Nephron progenitor cell (in vitro differentiated cells): ENCODE measurements around the gene CPED1.

Source experiments
- DNase-seq: peaks from one replicate; pipeline ENCODE4 v3.0.0; 2021
- H3K27ac Mint-ChIP-seq: 2 replicates; pipeline ENCODE4 v1.8.0; 2021; ENCODE audit warnings: mild to moderate bottlenecking, moderate library complexity, mixed read lengths
- H3K27me3 Mint-ChIP-seq: 2 replicates; pipeline ENCODE4 v1.8.0; 2021; ENCODE audit warnings: mild to moderate bottlenecking, low read depth, mixed read lengths; ENCODE audit not compliant: poor library complexity
- H3K36me3 Mint-ChIP-seq: 2 replicates; pipeline ENCODE4 v1.8.0; 2021; ENCODE audit warnings: low read depth, mixed read lengths
- H3K4me1 Mint-ChIP-seq: 2 replicates; pipeline ENCODE4 v1.8.0; 2021; ENCODE audit warnings: mixed read lengths
- H3K4me3 Mint-ChIP-seq: 2 replicates; pipeline ENCODE4 v1.8.0; 2021; ENCODE audit warnings: mild to moderate bottlenecking, moderate library complexity, mixed read lengths
- H3K9me3 Mint-ChIP-seq: 2 replicates; pipeline ENCODE4 v1.8.0; 2021; ENCODE audit warnings: mild to moderate bottlenecking, moderate library complexity, mixed read lengths
- CTCF ChIP-seq: fragments of 200-600 bp; sonication (generic); IDR thresholded peaks from 2 replicates; pipeline ENCODE4 v1.5.0; 2021; ENCODE audit warnings: antibody characterized with exemption

Gene CPED1

DNA sequence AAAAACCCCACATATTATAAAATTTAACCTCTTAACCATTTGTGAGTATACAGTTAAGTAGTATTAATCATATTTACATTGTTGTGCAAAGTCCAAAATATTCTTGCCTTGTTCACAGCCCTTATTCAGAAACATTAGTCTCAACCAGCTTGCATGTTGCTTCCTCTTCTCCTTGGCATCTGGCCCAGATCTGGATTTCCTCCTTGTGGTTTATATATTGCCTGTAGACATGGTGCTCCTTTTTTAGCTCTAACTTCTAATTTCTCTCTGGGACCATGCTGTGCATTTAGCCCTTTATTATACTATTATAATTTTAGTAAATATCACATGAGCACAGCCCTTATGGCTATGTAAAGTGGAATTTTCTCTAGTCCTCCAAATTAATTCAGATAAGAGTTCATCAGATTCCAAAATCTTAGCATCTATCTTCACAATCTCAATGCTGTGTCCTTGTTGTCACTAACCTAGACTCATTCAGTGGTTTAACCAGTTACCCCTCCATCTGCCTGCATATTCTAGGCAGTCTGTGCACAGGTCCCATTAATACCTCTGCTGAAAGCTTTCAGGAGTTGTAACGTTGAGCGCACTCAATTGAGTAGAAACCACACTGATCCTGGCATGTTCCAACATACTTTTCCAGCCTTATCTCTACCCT is 7.9 kb downstream of the CPED1 start:
- Mint-ChIP-seq H3K27me3 (peaks cover 22% of the 10 kb centered on the region), H3K4me3 (no peak overlapping the region), H3K27ac (no peak overlapping the region), H3K9me3 (no peaks in the 10 kb centered on the region), H3K36me3 (no peaks in the 10 kb centered on the region), H3K4me1 (peaks cover 12% of the 10 kb centered on the region)
- TF ChIP-seq CTCF: no peak
- DNase-seq: no peak

DNA sequence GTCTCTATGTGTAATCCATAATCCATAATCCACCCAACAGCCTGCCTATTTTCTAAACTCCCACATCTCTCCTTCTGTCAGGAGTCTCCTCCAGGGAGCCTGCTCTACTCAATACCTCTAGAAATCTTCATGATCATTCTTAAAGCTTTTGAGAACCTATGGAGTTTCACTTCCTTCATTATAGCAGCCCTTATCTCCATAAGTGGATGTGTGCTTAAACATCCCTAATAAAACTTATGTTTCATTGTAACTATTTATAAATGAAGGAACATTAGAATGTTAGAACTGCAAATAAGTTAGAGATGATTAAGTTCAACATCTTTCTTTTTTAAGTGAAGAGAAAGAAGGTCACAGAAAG is 8.5 kb downstream of the CPED1 start:
- peaks cover 12% of the 10 kb centered on the region for H3K4me1 Mint-ChIP-seq

DNA sequence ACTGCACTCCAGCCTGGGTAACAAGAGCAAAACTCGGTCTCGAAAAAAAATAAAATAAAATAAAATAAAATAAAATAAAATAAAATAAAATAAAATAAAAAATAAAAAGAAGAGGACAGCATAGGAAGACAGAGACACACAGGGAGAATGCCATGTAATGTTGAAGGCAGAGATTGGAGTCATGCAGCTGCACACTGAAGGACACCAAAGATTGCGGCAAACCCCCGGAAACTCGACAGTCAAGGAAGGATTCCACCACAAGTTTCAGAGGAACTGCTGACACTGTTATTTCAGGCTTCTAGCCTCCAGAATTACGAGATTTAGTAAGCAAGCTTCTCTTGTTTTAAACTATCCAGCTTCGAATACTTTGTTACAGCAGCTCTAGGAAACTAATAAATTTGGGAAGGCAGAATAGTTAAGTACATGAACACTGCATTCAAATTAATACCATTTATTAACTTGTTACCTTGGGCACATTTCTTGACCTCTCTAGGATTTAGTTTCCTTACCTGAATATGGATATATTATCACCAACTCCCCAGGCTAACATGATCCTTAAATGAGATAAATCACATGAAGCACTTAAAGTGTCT is 9.5 kb downstream of the CPED1 start:
- no peak for DNase-seq
- Mint-ChIP-seq H3K36me3 (no peaks in the 10 kb centered on the region), H3K27me3 (peaks cover 22% of the 10 kb centered on the region), H3K27ac (peak overlapping the region; percentile 44), H3K9me3 (no peaks in the 10 kb centered on the region), H3K4me3 (no peak overlapping the region), H3K4me1 (peaks cover 17% of the 10 kb centered on the region)
- no peak for TF ChIP-seq CTCF

More for the DNA sequence above, 8.5 kb downstream of the CPED1 start:
- no peak for DNase-seq
- TF ChIP-seq CTCF: no peak
- Mint-ChIP-seq H3K9me3 (no peaks in the 10 kb centered on the region), H3K36me3 (no peaks in the 10 kb centered on the region), H3K27me3 (peaks cover 22% of the 10 kb centered on the region), H3K4me3 (no peak overlapping the region), H3K27ac (no peak overlapping the region)

DNA sequence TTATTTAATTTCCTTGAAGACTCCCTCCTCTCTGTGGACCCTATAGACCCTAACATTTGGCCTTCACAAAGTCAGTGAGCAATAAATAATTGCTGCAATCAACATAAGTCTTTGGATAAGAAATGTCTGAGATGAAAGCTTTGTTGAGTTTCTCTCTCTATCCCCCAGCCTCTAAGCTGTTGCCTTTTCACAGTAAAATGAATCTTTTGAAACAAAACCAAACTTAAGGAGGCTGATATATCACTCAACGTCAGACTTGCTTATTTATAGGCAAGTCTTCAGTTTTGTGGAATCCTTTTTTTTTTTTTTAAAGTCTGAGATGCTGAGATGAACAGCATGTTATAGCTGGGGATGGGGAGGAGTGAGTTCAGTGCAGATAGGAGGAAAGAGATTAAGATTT is 10.0 kb downstream of the CPED1 start:
- Mint-ChIP-seq H3K4me1 (peaks cover 17% of the 10 kb centered on the region), H3K9me3 (no peaks in the 10 kb centered on the region), H3K27me3 (peaks cover 22% of the 10 kb centered on the region), H3K4me3 (no peak overlapping the region), H3K36me3 (no peaks in the 10 kb centered on the region), H3K27ac (no peak overlapping the region)
- no peak for DNase-seq
- no peak for TF ChIP-seq CTCF

DNA sequence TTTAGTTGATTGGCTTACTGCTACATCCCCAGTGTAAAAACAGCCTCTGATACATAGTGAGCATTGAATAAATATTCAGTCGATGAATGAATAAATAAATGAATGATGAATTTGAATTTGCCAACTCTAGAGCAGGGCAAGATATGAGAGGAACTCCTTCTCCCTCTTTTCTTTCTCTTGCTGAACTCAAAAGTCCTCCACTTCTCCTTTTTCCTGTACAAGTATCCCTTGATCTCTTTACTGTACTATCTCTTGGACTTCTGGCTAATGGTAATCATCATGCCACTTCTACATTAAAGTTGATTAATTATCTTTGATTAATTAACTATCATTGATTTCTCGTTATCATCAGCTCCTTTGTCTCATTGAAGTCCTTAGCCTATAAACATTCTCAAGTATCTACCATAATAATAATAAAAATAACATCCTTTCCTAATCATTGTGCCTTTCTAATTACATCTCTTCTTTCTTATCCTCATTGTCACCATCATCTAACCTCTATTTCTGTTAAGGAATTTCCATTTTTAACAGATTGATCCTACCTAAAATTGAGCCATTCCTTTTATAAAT is 10.6 kb downstream of the CPED1 start:
- TF ChIP-seq CTCF: no peak
- DNase-seq: no peak
- H3K9me3 Mint-ChIP-seq: no peaks in the 10 kb centered on the region
- no peaks in the 10 kb centered on the region for H3K36me3 Mint-ChIP-seq
- H3K27ac Mint-ChIP-seq: no peak overlapping the region
- no peak overlapping the region for H3K4me3 Mint-ChIP-seq
- peaks cover 17% of the 10 kb centered on the region for H3K4me1 Mint-ChIP-seq
- H3K27me3 Mint-ChIP-seq: peaks cover 21% of the 10 kb centered on the region
